Peyer's patch (tissue), 4 donors: ENCODE measurements around the gene ULK2. TPM values are rescaled to one million over a fixed set of nuclear protein-coding genes. Genes with fewer than 3 reads are reported as not detected.

Experiments used
- DNase-seq, 3 donors: peaks; one replicate each; pipeline ENCODE4 v3.0.0-alpha.2; 2017 to 2019
- H3K27ac ChIP-seq, 4 donors: fragments of 200-600 bp; sonication (generic); one replicate each; pipeline ENCODE4 v1.5.1; 2016 to 2019
- H3K27me3 ChIP-seq, 2 donors: fragments of 200-600 bp; sonication (generic); one replicate each; pipeline ENCODE4 v1.5.1; 2019
- H3K36me3 ChIP-seq, 3 donors: fragments of 200-600 bp; sonication (generic); one replicate each; pipeline ENCODE4 v1.5.1; 2016 to 2019
- H3K4me1 ChIP-seq, 4 donors: fragments of 200-600 bp; sonication (generic); one replicate each; pipeline ENCODE4 v1.5.1; 2016 to 2019
- H3K4me3 ChIP-seq, 4 donors: fragments of 200-600 bp; sonication (generic); 1 replicate in 3 of 4; 2 replicates in 1 of 4; pipeline ENCODE4 v1.5.1; 2016 to 2019; ENCODE audit warnings: mild to moderate bottlenecking in 1 of 4
- H3K9me3 ChIP-seq, 4 donors: fragments of 200-600 bp; sonication (generic); one replicate each; pipeline ENCODE4 v1.5.1; 2016 to 2019; ENCODE audit warnings: mild to moderate bottlenecking in 1 of 4
- CTCF ChIP-seq, 6 experiments: fragments of 450-650 bp in 4 of 6; fragments of 200-600 bp in 2 of 6; sonication (generic) in 1 of 6; IDR thresholded peaks; one replicate each; pipeline ENCODE4 v1.5.1; 2017 to 2019; ENCODE audit warnings: antibody characterized with exemption in 6 of 6, mild to moderate bottlenecking in 3 of 6, moderate library complexity in 1 of 6
- POLR2A ChIP-seq, 2 donors: fragments of 450-650 bp; IDR thresholded peaks; one replicate each; pipeline ENCODE4 v1.5.1; 2017; ENCODE audit warnings: antibody characterized with exemption in 2 of 2, mild to moderate bottlenecking in 2 of 2, moderate library complexity in 2 of 2
- total RNA-seq, 4 donors: library from RNA; depleted of rRNA; stranded (reverse); fragments of >200 nt; gene quantifications; one replicate each; pipeline ENCODE4 v1.1.0, GENCODE V29; 2016

ULK2 gene
- total RNA-seq, 4 donors from 2014 or later = 2.8 to 8.8 (median 5.3) TPM

GRCh38 chr17:19771971-19772630, 95.6 kb downstream of the ULK2 start:
- H3K27me3 ChIP-seq = no peaks in the 10 kb centered on the region
- H3K36me3 ChIP-seq = peaks cover 0 to 17% (median 0%) of the 10 kb centered on the region in 3 donors
- DNase-seq = no peak
- H3K4me3 ChIP-seq = no peak overlapping the region
- no peaks in the 10 kb centered on the region for H3K4me1 ChIP-seq
- H3K27ac ChIP-seq = peak overlapping the region in 1 of 4 donors; percentile 50
- no peaks in the 10 kb centered on the region for H3K9me3 ChIP-seq
- TF ChIP-seq CTCF (IDR thresholded peaks at IDR 0.05) (no peak), POLR2A (IDR thresholded peaks at IDR 0.05) (no peak)

- Histone ChIP-seq H3K4me3 (no peak overlapping the region), H3K27me3 (no peaks in the 10 kb centered on the region), H3K9me3 (no peaks in the 10 kb centered on the region), H3K27ac (peak overlapping the region in 1 of 4 donors; percentile 50), H3K4me1 (no peaks in the 10 kb centered on the region), H3K36me3 (peaks cover 0 to 10% (median 0%) of the 10 kb centered on the region in 3 donors)
- DNase-seq = no peak
- TF ChIP-seq POLR2A (IDR thresholded peaks at IDR 0.05) (no peak), CTCF (IDR thresholded peaks at IDR 0.05) (no peak)
Observed at GRCh38 chr17:19770985-19771735, 96.6 kb downstream of the ULK2 start.

GRCh38 chr17:19769946-19770652, 97.6 kb downstream of the ULK2 start:
- DNase-seq = no peak
- Histone ChIP-seq H3K36me3 (peaks cover 0 to 3% (median 0%) of the 10 kb centered on the region in 3 donors), H3K9me3 (no peaks in the 10 kb centered on the region), H3K27me3 (no peaks in the 10 kb centered on the region), H3K4me3 (no peak overlapping the region), H3K27ac (peak overlapping the region in 1 of 4 donors; percentile 3), H3K4me1 (no peaks in the 10 kb centered on the region)
- no peak for TF ChIP-seq CTCF (IDR thresholded peaks at IDR 0.05)

GRCh38 chr17:19768046-19768782, 99.5 kb downstream of the ULK2 start:
- Histone ChIP-seq H3K27ac (no peak overlapping the region), H3K4me3 (no peak overlapping the region), H3K4me1 (no peaks in the 10 kb centered on the region), H3K36me3 (no peaks in the 10 kb centered on the region), H3K27me3 (no peaks in the 10 kb centered on the region), H3K9me3 (no peaks in the 10 kb centered on the region)
- no peak for TF ChIP-seq CTCF (IDR thresholded peaks at IDR 0.05)
- TF ChIP-seq POLR2A (IDR thresholded peaks at IDR 0.05) = no peak
- no peak for DNase-seq
